Transverse colon (tissue), 1 donor: ENCODE data around the gene AJM1.

Experiments used
- EP300 ChIP-seq: sonication (generic); formaldehyde crosslinking; IDR thresholded peaks from one replicate; pipeline ENCODE4 v1.6.1; 2017; ENCODE audit warnings: antibody characterized with exemption, low read depth
- POLR2A ChIP-seq: fragments of 450-650 bp; IDR thresholded peaks from one replicate; pipeline ENCODE4 v1.6.1; 2016; ENCODE audit warnings: antibody characterized with exemption, mild to moderate bottlenecking, moderate library complexity

DNA sequence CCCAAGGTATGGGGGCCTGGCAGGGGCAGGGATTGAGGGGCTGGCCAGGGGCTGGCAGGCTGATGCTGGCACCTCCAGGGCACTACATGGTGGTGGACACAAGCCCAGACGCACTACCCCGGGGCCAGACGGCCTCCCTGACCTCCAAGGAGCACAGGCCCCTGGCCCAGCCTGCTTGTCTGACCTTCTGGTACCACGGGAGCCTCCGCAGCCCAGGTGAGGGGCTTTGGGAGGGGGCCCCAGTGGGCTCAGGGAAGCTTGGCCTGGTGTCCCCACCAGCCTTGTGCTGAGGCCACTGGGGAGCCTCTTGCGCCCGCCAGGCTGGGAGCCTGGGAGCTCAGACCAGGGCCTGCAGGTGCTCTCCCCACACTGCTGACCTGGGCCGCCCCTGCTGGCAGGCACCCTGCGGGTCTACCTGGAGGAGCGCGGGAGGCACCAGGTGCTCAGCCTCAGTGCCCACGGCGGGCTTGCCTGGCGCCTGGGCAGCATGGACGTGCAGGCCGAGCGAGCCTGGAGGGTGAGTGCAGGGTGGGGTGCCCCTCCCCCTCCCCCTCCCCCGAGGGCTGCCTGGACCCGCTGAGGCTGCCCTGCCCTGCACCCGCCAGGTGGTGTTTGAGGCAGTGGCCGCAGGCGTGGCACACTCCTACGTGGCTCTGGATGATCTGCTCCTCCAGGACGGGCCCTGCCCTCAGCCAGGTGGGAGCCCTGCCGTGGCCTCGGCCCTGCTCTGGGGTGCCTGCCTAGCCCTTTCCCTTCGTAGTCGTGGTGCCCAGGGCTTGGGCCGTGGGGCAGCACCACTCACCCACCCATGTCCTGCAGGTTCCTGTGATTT is 15.5 kb downstream of the AJM1 start:
- TF ChIP-seq POLR2A (peak; percentile 27), EP300 (no peak)
